ENCODE results near the gene AGBL5. TPM values are rescaled to one million over a fixed set of nuclear protein-coding genes. Genes with fewer than 3 reads are reported as not detected.

Gene AGBL5
- total and polyA plus RNA-seq, 2 of the 13 experiments (the other 11 are each of a cell fraction or from before 2014, with no cell fraction given) = 55.9 to 73.3 TPM

DNA sequence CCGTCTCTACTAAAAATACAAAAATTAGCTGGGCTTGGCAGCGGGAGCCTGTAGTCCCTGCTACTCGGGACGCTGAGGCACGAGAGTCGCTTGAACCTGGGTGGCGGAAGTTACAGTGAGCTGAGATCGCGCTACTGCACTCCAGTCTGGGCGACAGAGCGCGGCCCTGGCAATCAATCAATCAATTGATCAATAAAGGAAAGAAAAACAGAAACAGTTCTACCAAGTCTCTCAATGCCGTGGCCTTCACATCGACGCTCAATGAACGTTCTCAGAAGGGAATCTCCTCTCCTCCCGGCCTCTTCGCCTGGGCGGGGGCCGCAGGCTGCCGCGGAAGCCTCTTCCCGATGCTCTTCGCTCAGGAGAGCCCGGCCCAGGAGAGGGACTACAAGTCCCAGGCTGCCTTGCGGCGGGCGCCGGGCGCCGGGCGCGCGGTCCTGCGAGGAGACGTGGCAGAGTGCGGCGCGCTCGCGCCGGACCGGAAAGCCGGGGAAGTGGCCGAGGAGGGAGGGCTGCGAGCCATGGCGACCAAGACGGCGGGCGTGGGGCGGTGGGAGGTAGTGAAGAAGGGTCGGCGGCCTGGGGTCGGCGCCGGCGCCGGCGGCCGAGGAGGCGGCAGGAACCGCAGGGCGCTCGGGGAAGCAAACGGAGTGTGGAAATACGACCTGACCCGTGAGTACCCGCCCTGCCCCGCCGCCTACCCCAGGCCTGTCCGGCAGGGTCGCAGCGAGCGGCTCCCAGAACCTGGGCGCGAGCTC, 18.8 kb upstream of the AGBL5 start, which contains the start of gene TMEM214 (continued):
- TF ChIP-seq, protein P1, sequence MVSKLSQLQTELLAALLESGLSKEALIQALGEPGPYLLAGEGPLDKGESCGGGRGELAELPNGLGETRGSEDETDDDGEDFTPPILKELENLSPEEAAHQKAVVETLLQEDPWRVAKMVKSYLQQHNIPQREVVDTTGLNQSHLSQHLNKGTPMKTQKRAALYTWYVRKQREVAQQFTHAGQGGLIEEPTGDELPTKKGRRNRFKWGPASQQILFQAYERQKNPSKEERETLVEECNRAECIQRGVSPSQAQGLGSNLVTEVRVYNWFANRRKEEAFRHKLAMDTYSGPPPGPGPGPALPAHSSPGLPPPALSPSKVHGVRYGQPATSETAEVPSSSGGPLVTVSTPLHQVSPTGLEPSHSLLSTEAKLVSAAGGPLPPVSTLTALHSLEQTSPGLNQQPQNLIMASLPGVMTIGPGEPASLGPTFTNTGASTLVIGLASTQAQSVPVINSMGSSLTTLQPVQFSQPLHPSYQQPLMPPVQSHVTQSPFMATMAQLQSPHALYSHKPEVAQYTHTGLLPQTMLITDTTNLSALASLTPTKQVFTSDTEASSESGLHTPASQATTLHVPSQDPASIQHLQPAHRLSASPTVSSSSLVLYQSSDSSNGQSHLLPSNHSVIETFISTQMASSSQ (IDR thresholded peaks at IDR 0.05; ENCODE audit: low read depth) = no peak
- TF ChIP-seq, protein P1 (CRISPR knock-in tag; IDR thresholded peaks at IDR 0.05; ENCODE audit: borderline replicate concordance) = peak; percentile 44
- TF ChIP-seq CENPX (CRISPR knock-in tag; IDR thresholded peaks at IDR 0.05) (no peak), ZNF431 (CRISPR knock-in tag; IDR thresholded peaks at IDR 0.05; ENCODE audit: borderline replicate concordance, low read depth) (peak; percentile 28; the same call in 1 of the 2 replicates), THAP11 (CRISPR knock-in tag; IDR thresholded peaks at IDR 0.05) (peak; percentile 99), SKI (IDR thresholded peaks at IDR 0.05; ENCODE audit: partially characterized antibody) (peak; percentile 68), ZNF446 (CRISPR knock-in tag; IDR thresholded peaks at IDR 0.05) (no peak; the same call in 1 of the 2 replicates), CC2D1A (CRISPR knock-in tag; IDR thresholded peaks at IDR 0.05) (no peak), ZEB1 (IDR thresholded peaks at IDR 0.05; ENCODE audit: insufficient replicate concordance, low read depth) (no peak), FOXO1 (CRISPR knock-in tag; IDR thresholded peaks at IDR 0.05) (0 out of 2 replicates have a peak, but pooled peaks have one; percentile 53), ZBTB20 (CRISPR knock-in tag; IDR thresholded peaks at IDR 0.05; ENCODE audit: borderline replicate concordance, low read depth) (0 out of 2 replicates have a peak, but pooled peaks have one; percentile 16), ZNF777 (CRISPR knock-in tag; IDR thresholded peaks at IDR 0.05) (peak; percentile 37; the same call in 1 of the 2 replicates), ZFP41 (CRISPR knock-in tag; IDR thresholded peaks at IDR 0.05; ENCODE audit: borderline replicate concordance) (no peak), CCAR2 (optimal IDR thresholded peaks at IDR 0.05; ENCODE audit: low read depth, low read length) (no peak), ZNF556 (CRISPR knock-in tag; IDR thresholded peaks at IDR 0.05; ENCODE audit: borderline replicate concordance) (peak; percentile 95), SALL1 (CRISPR knock-in tag; IDR thresholded peaks at IDR 0.05) (peak; percentile 40; the same call in 1 of the 2 replicates), ARNT (IDR thresholded peaks at IDR 0.05) (no peak), HNRNPH1 (optimal IDR thresholded peaks at IDR 0.05; ENCODE audit: low read depth, low read length) (no peak), ESRRA (CRISPR knock-in tag; IDR thresholded peaks at IDR 0.05; ENCODE audit: low read depth) (peak; percentile 17; the same call in 1 of the 2 replicates), AHR (CRISPR knock-in tag; IDR thresholded peaks at IDR 0.05) (peak; percentile 64; the same call in 1 of the 2 replicates)
- TF ChIP-seq, protein P2, sequence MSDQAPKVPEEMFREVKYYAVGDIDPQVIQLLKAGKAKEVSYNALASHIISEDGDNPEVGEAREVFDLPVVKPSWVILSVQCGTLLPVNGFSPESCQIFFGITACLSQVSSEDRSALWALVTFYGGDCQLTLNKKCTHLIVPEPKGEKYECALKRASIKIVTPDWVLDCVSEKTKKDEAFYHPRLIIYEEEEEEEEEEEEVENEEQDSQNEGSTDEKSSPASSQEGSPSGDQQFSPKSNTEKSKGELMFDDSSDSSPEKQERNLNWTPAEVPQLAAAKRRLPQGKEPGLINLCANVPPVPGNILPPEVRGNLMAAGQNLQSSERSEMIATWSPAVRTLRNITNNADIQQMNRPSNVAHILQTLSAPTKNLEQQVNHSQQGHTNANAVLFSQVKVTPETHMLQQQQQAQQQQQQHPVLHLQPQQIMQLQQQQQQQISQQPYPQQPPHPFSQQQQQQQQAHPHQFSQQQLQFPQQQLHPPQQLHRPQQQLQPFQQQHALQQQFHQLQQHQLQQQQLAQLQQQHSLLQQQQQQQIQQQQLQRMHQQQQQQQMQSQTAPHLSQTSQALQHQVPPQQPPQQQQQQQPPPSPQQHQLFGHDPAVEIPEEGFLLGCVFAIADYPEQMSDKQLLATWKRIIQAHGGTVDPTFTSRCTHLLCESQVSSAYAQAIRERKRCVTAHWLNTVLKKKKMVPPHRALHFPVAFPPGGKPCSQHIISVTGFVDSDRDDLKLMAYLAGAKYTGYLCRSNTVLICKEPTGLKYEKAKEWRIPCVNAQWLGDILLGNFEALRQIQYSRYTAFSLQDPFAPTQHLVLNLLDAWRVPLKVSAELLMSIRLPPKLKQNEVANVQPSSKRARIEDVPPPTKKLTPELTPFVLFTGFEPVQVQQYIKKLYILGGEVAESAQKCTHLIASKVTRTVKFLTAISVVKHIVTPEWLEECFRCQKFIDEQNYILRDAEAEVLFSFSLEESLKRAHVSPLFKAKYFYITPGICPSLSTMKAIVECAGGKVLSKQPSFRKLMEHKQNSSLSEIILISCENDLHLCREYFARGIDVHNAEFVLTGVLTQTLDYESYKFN (CRISPR knock-in tag; conservative IDR thresholded peaks at IDR 0.05) = 0 out of 2 replicates have a peak, but pooled peaks have one; percentile 33

All from HepG2 (cell line).